ENCODE measurements around the gene LYRM1. TPM values are rescaled to one million over a fixed set of nuclear protein-coding genes. Genes with fewer than 3 reads are reported as not detected.
"Not testable (repeated sequence)": the region's sequence is repeated elsewhere in the genome, so short reads cannot be mapped to it uniquely, and the experiment has no call there.

Gene LYRM1
- total RNA-seq, 4 donors from 2014 or later, result 40.0 to 201 (median 51.0) TPM

DNA sequence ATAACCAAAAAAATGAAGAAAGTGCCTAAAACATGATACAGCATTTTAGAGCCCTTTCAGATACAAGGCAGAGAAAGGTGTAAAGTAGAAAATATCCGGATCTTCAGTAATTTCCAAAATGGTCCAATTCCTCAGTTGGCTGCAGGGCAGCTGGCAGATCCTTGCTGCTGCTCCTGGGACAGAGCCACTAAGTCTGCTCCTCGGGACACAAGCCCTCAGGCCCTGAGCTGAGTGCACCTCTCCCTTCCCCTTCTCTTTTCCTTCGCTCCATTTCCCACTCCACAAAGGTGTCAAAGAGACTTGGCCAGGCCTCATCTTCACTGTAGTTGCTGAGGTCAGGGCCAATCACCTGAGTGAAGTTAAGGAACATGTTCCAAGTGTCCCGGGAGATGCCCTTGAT, 40.9 kb upstream of the LYRM1 start:
- H3K4me3 ChIP-seq, result no peak overlapping the region
- H3K27ac ChIP-seq, result peak overlapping the region in 1 of 2 donors; percentile 20
- TF ChIP-seq POLR2A (IDR thresholded peaks at IDR 0.05), result no peak
- TF ChIP-seq, protein P1, sequence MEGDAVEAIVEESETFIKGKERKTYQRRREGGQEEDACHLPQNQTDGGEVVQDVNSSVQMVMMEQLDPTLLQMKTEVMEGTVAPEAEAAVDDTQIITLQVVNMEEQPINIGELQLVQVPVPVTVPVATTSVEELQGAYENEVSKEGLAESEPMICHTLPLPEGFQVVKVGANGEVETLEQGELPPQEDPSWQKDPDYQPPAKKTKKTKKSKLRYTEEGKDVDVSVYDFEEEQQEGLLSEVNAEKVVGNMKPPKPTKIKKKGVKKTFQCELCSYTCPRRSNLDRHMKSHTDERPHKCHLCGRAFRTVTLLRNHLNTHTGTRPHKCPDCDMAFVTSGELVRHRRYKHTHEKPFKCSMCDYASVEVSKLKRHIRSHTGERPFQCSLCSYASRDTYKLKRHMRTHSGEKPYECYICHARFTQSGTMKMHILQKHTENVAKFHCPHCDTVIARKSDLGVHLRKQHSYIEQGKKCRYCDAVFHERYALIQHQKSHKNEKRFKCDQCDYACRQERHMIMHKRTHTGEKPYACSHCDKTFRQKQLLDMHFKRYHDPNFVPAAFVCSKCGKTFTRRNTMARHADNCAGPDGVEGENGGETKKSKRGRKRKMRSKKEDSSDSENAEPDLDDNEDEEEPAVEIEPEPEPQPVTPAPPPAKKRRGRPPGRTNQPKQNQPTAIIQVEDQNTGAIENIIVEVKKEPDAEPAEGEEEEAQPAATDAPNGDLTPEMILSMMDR (IDR thresholded peaks at IDR 0.05), result no peak
- no peak for DNase-seq
- no peaks in the 10 kb centered on the region for H3K9me3 ChIP-seq
- intact Hi-C loops (cut with DNase I; ENCODE audit: low total_unique reads), result loop anchor here (10.0 kb wide), 1 partner anchor 45 kb away; the partner anchor contains the start of genes DCUN1D3 and LYRM1
- no peaks in the 10 kb centered on the region for H3K4me1 ChIP-seq
- H3K27me3 ChIP-seq, result no peaks in the 10 kb centered on the region
- H3K36me3 ChIP-seq, result no peaks in the 10 kb centered on the region

DNA sequence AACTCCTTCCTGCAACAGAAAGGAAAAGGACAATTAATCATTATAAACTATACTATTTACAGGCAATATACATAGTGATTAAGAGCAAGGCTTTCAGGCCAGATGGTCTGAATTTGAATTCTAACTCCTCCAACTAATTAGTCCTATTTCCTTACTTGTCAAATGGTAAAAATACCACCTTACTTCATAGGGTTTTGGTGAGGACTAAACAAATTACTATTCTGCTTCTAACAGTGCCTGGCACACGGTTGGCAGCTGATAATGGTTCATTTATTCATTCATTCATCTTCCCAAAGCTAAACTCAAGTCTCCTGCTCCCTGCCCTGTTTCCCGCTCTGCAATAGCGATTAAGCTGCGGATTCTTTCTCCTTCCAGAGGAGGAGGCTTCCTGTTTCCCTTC, 40.2 kb upstream of the LYRM1 start:
- no peak for TF ChIP-seq POLR2A (IDR thresholded peaks at IDR 0.05)
- TF ChIP-seq, protein P1 (IDR thresholded peaks at IDR 0.05), result no peak
- no peak overlapping the region for H3K4me3 ChIP-seq
- no peaks in the 10 kb centered on the region for H3K9me3 ChIP-seq
- no peaks in the 10 kb centered on the region for H3K27me3 ChIP-seq
- peak overlapping the region; percentile 15 to 20 for H3K27ac ChIP-seq
- H3K4me1 ChIP-seq, result no peaks in the 10 kb centered on the region
- no peak for DNase-seq
- no peaks in the 10 kb centered on the region for H3K36me3 ChIP-seq
- intact Hi-C loops (cut with DNase I; ENCODE audit: low total_unique reads), result no loop called here

DNA sequence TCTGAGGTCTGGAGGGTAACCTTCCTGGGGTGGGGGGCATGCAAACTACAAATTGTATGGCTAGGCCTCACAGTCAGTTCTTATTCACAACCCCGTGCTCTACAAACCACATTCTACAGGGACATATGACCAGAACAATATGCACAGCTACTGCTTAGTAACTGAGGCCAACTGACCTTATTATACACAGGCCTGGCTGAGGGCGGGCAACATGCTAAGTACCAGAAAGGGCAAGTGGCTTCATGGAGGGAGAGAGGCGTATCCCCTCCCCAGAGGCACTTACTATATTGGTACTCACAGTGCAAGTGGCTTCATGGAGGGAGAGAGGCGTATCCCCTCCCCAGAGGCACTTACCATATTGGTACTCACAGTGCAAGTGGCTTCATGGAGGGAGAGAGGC, 39.6 kb upstream of the LYRM1 start:
- H3K27ac ChIP-seq, result peak overlapping the region in 1 of 2 donors; percentile 20
- H3K9me3 ChIP-seq; intact Hi-C loops (cut with DNase I; ENCODE audit: low total_unique reads); H3K4me1 ChIP-seq; DNase-seq; H3K27me3 ChIP-seq; H3K36me3 ChIP-seq; H3K4me3 ChIP-seq: not testable (repeated sequence)

DNA sequence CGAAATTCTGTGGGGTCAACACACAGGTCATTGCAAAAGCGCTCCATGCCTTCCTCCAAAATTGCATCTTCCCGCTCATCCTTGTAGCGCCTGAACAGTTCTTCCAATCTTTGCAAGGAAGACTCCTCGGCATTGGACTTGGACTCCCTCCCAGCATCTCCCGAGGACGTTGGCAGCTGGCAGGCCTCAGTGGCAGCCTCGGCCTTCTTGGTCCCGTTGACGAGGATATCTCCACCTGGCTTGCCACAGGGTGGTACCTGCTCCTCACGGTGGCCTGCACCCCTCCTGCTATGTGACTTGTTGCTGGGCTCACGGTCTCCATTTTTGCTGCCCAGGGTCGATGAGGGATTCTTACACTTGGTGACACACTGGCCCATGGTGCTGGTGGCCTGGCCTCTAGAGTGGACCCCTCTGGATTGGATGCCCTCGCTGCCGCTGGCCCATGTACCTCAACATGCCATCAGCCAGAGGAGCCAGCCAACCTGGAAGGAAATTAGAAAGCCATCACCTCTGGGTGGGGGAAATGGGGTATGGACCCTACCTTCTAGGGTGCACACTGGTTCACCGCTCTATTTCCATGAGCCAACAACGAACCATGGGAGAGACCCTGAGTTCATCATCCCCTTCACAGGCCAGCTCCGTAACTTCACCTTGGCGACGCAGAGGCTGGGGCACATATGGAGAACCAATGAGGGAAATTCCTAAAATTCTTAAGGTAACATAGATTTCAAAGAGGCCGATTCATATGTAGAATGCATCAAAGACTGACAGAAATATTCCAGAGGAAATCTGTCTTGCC, 38.2 kb upstream of the LYRM1 start:
- Histone ChIP-seq H3K27me3 (no peaks in the 10 kb centered on the region), H3K36me3 (no peaks in the 10 kb centered on the region), H3K4me1 (peaks cover 0 to 14% of the 10 kb centered on the region in 2 donors), H3K4me3 (no peak overlapping the region), H3K9me3 (no peaks in the 10 kb centered on the region), H3K27ac (no peak overlapping the region)
- DNase-seq, result no peak
- TF ChIP-seq POLR2A (IDR thresholded peaks at IDR 0.05), result no peak
- TF ChIP-seq, protein P1 (IDR thresholded peaks at IDR 0.05), result no peak
- intact Hi-C loops (cut with DNase I; ENCODE audit: low total_unique reads), result no loop called here

DNA sequence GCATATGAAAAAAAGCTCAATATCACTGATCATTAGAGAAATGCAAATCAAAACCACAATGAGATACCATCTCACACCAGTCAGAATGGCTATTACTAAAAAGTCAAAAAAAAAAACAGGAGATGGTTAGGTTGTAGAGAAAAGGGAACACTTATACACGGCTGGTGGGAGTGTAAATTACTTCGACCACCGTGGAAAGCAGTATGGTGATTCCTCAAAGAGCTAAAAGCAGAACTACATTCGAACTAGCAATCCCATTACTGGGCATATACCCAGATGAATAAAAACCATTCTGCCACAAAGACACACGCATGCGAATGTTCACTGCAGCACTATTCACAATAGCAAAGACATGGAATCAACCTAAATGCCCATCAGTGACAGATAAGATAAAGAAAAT, 36.2 kb upstream of the LYRM1 start:
- H3K36me3 ChIP-seq; intact Hi-C loops (cut with DNase I; ENCODE audit: low total_unique reads); H3K4me3 ChIP-seq; H3K9me3 ChIP-seq; H3K27me3 ChIP-seq; DNase-seq; H3K27ac ChIP-seq: not testable (repeated sequence)
- peaks cover 0 to 31% of the 10 kb centered on the region in 2 donors for H3K4me1 ChIP-seq

DNA sequence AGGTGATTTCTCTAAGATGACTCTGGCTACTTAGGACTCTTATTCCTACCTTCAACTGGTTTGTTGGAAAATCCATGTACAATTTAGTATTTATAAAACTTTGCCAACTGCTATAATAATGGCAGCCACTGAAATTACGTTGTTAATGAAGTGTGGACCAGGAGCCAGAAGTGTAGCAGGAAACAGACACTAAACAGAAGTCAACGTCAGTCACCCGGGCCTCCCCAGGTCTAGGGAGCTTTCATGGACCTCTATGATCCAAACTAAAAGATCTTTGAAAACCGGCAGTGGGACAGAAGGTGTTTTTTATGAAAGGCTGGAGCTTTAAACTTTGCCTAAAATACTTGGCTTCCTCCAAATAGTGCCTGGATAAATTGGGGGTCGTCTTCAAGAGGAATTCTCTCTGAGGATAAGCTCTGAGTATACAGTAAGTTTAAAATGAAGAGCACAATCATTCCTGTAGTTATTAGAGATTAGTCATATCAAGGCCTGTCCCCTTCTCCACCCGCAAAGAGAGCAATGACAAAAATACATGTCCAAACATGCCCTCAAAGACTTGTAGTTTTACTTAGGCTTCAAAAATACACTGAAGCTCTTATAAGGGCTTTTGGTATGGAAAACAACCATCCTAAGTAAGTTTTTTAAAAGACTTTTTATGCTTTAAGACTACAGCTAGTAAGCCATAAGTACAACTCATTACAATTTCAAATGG, 35.0 kb upstream of the LYRM1 start:
- TF ChIP-seq POLR2A (IDR thresholded peaks at IDR 0.05), result no peak
- TF ChIP-seq, protein P1 (IDR thresholded peaks at IDR 0.05), result no peak
- Histone ChIP-seq H3K27ac (peak overlapping the region; percentile 63 to 72), H3K27me3 (no peaks in the 10 kb centered on the region), H3K36me3 (no peaks in the 10 kb centered on the region), H3K9me3 (no peaks in the 10 kb centered on the region), H3K4me3 (no peak overlapping the region), H3K4me1 (peaks cover 0 to 31% of the 10 kb centered on the region in 2 donors)
- intact Hi-C loops (cut with DNase I; ENCODE audit: low total_unique reads), result no loop called here
- no peak for DNase-seq

Data from uterus (tissue), 4 donors.